HG03354 (cell line): ENCODE data around the gene ZNF710.
"Not testable (repeated sequence)": the region's sequence is repeated elsewhere in the genome, so short reads cannot be mapped to it uniquely, and the experiment has no call there.

Experiments used
- ATAC-seq: cut with Tn5 transposase; IDR thresholded peaks from one replicate; pipeline ENCODE4 v1.9.1; 2021; ENCODE audit warnings: mild to moderate bottlenecking; ENCODE audit not compliant: unreplicated experiment, poor library complexity, severe bottlenecking

ZNF710 gene, protein sequence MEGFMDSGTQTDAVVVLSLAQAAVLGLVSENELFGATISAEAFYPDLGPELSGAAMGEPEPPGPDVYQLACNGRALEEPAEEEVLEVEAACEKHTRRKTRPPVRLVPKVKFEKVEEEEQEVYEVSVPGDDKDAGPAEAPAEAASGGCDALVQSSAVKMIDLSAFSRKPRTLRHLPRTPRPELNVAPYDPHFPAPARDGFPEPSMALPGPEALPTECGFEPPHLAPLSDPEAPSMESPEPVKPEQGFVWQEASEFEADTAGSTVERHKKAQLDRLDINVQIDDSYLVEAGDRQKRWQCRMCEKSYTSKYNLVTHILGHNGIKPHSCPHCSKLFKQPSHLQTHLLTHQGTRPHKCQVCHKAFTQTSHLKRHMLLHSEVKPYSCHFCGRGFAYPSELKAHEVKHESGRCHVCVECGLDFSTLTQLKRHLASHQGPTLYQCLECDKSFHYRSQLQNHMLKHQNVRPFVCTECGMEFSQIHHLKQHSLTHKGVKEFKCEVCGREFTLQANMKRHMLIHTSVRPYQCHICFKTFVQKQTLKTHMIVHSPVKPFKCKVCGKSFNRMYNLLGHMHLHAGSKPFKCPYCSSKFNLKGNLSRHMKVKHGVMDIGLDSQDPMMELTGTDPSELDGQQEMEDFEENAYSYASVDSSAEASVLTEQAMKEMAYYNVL

GRCh38 chr15:90001062-90001682 lies at the start of gene ZNF710:
ZNF710 (plus strand) TSS chr15:90001324; CDS start chr15:90067138, 65,814 bp downstream.
- ATAC-seq: peak; percentile 43

- ATAC-seq: no peak
These were observed 46.6 kb upstream of the ZNF710 start for GRCh38 chr15:89954541-89954940.

GRCh38 chr15:89955449-89955998 lies 45.6 kb upstream of the ZNF710 start:
- ATAC-seq: not testable (repeated sequence)

DNA sequence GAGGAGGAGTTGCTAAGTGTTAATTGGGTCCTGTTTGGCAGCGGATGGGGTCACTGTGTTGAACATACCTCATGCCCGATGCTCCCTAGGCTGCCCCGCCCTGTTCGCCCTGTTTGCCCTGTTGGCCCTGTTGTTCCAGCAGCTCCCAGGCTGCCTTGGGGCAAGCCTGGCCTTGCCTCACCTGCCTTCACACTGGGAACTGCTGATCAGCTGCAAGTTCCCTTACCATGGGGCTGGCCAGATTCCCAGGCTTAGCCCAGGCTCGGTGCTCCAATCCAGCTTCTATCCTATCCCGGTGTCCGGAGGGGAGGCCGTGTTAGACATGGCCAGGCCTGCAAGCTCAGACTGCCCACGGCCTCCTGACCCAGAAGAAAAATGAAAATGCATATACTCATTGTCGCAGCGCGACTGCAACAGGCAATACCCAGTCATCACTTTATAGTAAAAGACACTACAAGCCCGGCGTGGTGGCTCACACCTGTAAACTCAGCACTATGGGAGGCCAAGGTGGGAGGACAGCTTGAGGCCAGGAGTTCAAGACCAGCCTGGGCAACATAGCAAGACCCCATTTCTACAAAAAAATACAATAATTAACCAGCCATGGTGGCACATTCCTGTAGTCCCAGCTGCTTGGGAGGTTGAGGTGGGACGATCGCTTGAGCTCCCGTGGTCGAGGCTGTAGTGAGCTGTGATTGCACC lies 42.9 kb upstream of the ZNF710 start:
- ATAC-seq: no peak

GRCh38 chr15:89963301-89964231 lies 37.6 kb upstream of the ZNF710 start:
- no peak for ATAC-seq

DNA sequence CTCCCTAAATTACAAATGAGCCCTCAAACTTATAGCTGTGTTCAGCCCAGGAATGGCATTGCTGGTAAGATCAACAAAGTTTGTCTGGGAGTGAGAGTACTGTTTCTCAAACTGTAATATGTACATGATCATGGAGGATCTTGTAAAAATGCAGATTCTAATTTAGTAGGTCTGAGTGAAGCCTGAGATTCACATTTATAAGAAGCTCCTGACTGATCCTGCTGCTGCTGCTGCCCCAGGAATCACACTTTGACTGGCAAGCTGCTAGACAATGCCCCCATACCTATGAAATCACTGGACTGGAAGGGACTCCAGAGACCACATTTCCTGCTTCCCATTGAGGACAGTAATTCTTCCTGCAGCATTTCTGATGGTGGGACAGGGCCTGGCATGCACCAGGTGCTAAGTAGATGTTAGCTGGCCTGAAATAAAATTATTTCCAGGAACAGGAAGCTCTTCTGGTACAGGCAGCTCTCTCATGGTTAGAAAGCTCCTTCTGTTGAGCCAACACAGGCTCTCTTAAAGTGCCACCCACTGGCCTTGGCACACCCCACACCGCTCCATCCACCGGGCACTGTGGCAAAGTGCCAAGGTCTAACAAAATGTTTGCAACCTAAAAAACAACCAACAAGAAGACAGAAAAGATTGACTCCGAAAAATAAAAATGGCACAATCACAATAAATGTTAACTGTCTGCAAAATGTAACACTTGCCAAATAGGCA lies 36.7 kb upstream of the ZNF710 start:
- no peak for ATAC-seq

DNA sequence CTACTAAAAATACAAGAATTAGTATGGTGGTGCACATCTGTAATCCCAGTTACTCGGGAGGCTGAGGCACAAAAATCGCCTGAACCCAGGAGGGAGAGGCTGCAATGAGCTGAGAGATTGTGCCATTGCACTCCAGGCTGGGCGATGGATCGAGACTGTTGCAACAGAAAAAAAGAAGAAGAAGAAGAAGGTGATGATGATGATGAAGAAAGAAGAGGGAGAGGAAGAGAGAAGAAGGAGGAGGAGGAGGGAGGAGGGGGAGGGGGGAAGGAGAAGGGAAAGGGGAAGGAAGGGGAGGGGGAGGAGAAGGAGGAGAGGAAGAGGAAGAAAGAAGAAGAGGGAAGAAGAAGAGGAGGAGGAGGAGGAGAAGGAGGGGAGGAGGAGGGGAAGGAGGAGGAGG lies 33.2 kb upstream of the ZNF710 start:
- ATAC-seq: no peak

- peak; percentile 78 for ATAC-seq
These were observed 29.5 kb upstream of the ZNF710 start for GRCh38 chr15:89971592-89971997.

GRCh38 chr15:89972085-89972484 lies 29.0 kb upstream of the ZNF710 start:
- ATAC-seq: no peak

DNA sequence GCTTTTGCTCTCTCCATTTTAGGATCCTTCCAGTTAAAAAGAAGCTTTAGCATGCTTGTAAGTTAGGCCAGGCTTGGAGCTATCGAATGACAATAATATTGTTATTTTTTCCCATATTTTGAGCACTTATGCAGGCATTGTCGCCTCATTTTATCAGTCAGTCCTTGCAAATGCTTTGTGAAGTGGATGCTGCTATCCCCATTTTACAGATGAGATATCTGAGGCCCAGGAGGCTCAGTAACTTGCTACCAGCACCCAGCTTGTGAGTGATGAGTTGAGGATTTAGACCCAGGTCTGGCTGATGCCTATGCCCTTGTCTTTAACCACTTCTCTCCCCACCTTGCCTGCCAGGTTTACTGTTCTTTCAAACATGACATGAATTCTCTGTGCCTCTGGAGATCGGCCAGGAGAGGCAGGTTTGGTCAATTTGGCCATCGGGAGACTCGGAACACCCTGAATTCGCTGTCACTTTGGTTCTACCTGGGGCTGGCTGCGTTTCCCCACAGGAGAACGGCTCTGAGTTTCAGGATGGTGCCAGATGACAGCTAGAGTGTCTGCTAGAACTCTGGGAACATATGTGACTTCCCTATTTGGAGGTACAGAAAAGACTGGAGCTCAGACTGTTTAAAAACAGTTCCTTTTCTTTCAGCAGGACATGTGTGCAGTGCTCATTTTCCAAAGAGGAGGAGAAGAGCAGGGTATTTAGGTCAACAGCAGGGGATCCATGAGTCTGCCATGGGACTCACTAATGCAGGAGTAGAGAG lies 25.5 kb upstream of the ZNF710 start:
- no peak for ATAC-seq

GRCh38 chr15:89976246-89976600 lies 24.9 kb upstream of the ZNF710 start:
- no peak for ATAC-seq

- ATAC-seq: not testable (repeated sequence)
These were observed 23.3 kb upstream of the ZNF710 start for GRCh38 chr15:89977836-89978235.

- no peak for ATAC-seq
These were observed 22.2 kb upstream of the ZNF710 start for GRCh38 chr15:89978914-89979313.

DNA sequence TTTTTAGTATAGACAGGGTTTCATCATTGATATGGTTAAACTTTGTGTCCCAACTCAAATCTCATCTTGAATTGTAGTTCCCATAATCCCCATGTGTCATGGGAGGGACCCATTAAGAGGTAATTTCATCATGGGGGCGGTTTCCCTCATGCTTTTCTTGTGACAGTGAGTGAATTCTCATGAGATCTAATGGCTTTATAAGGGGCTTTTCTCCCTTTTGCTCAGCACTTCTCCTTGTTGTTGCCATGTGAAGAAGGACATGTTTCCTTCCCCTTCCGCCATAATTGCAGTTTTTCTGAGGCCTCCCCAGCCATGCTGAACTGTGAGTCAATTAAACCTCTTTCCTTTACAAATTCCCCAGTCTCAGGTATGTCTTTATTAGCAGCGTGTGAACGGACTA lies 20.2 kb upstream of the ZNF710 start:
- ATAC-seq: no peak

DNA sequence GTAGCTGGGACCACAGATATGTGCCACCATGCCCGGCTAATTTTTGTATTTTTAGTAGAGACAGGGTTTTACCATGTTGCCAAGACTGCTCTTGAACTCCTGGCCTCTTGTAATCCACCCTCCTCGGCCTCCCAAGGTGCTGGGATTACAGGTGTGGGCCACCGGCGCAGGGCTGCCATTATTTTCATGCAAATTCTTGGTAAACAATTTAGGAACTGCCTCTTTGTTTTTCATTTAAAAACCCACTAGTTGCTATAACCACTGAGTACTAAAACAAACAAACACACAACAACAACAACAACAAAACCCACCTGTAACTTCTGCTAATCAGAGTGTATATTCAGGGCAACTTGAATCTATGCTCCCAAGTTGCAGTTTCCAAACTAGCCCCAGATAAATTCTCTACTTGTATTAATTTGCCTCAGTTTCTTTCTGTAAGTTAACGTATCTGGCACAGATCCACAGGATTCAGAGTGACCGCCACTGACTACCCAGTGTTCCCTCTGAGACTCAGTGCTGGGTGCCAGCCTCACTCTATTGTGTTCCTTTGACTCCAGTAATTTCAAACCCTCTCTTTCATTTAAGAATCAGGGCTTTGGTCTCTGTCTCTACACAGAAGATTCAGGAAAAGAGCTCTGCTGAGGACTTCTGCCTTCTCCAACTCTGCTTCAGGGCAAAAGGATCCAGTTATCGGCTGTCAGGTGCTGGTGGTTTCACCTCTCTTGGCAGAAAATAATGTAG lies 18.6 kb upstream of the ZNF710 start:
- ATAC-seq: no peak

DNA sequence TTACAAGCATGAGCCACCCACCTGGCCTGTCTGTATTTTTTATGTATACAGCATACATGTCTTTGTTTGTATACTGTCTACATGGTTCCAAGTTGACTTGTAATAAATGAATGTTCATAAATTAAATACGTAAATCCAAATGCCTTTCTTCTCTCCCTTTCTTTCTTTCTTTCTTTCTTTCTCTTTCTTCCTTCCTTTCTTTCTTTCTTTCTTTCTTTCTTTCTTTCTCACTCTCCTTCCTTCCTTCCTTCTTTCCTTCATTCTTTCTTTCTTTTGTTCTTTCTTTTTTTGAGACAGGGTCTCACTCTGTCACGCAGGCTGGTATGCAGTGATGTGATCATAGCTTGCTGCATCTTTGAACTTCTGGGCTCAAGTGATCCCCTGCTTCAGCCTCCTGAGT lies 17.1 kb upstream of the ZNF710 start:
- ATAC-seq: no peak

DNA sequence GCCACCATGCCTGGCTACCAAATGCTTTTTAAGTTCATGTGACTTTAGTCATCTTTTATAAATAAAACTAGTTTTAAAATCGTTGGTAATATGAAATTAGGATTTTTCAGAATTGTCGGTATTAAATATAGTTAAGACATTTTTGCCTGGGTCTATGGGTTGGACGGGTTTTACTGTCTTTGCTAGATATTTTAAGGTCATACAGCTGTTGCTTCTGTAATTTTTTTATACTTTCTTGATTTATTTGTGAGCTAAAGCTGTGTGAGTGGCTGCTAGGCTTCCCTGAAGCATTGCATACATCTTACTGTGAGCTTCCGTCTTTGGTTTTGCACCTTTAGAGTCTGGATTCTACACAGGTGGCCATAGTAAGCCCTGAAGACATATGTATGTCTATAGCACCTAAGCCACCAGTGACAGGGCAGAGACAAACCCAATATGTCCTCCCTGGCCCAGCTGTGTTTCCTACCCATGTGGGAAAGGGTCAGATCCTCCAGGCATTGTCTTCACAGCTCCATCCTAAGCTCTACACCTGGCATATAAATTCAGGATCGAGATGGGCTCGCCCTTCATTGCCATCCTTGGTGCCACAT lies 16.6 kb upstream of the ZNF710 start:
- ATAC-seq: no peak
